H9 (cell line): ENCODE data around the gene RIC1. TPM values are rescaled to one million over a fixed set of nuclear protein-coding genes. Genes with fewer than 3 reads are reported as not detected.
A peak's percentile ranks its signal among the peaks of the same experiment; 100 is the strongest.

Source experiments
- DNase-seq: peaks from one replicate; pipeline ENCODE4 v3.0.0-alpha.2; 2017
- H2AFZ ChIP-seq: one replicate; pipeline ENCODE4 v1.6.1; 2013; ENCODE audit warnings: mild to moderate bottlenecking, low read length, control low read depth, moderate library complexity
- H2AK5ac ChIP-seq: 2 replicates; pipeline ENCODE4 v1.6.1; 2013; ENCODE audit warnings: low read length, control low read depth, mixed read lengths; ENCODE audit not compliant: insufficient read length
- H2BK120ac ChIP-seq: one replicate; pipeline ENCODE4 v1.6.1; 2013; ENCODE audit warnings: low read depth, mild to moderate bottlenecking, low read length, control low read depth, inconsistent platforms; ENCODE audit not compliant: poor library complexity, severe bottlenecking
- H2BK12ac ChIP-seq: 2 replicates; pipeline ENCODE4 v1.6.1; 2013; ENCODE audit warnings: low read length, control low read depth, mixed read lengths, low read depth; ENCODE audit not compliant: insufficient read length
- H2BK15ac ChIP-seq: 2 replicates; pipeline ENCODE4 v1.6.1; 2013; ENCODE audit warnings: low read depth, low read length, control low read depth
- H2BK20ac ChIP-seq: one replicate; pipeline ENCODE4 v1.6.1; 2013; ENCODE audit warnings: low read depth, mild to moderate bottlenecking, low read length, control low read depth, inconsistent platforms; ENCODE audit not compliant: poor library complexity, severe bottlenecking
- H2BK5ac ChIP-seq: 2 replicates; pipeline ENCODE4 v1.6.1; 2013; ENCODE audit warnings: low read length, control low read depth, mixed read lengths; ENCODE audit not compliant: insufficient read length
- H3K14ac ChIP-seq: 2 replicates; pipeline ENCODE4 v1.6.1; 2013; ENCODE audit warnings: low read length, control low read depth; ENCODE audit not compliant: insufficient read depth
- H3K18ac ChIP-seq: 2 replicates; pipeline ENCODE4 v1.6.1; 2013; ENCODE audit warnings: low read depth, mild to moderate bottlenecking, mixed read lengths, low read length, control low read depth; ENCODE audit not compliant: insufficient read length
- H3K23ac ChIP-seq: 2 replicates; pipeline ENCODE4 v1.6.1; 2013; ENCODE audit warnings: low read length, control low read depth, mixed read lengths, low read depth; ENCODE audit not compliant: insufficient read length
- H3K23me2 ChIP-seq: 2 replicates; pipeline ENCODE4 v1.6.1; 2013; ENCODE audit warnings: low read depth, mild to moderate bottlenecking, mixed read lengths, low read length, control low read depth; ENCODE audit not compliant: insufficient read length, poor library complexity, severe bottlenecking
- H3K27ac ChIP-seq: 2 replicates; pipeline ENCODE4 v1.5.1; 2013; ENCODE audit warnings: low read length, control low read depth, mixed read lengths, low read depth; ENCODE audit not compliant: insufficient read length
- H3K27me3 ChIP-seq: 2 replicates; pipeline ENCODE4 v1.6.1; 2013; ENCODE audit warnings: low read length, control low read depth, inconsistent platforms; ENCODE audit not compliant: insufficient read depth
- H3K4ac ChIP-seq: 2 replicates; pipeline ENCODE4 v1.6.1; 2013; ENCODE audit warnings: low read depth, mild to moderate bottlenecking, control low read depth, inconsistent platforms, low read length, moderate library complexity
- H3K4me1 ChIP-seq: 2 replicates; pipeline ENCODE4 v1.6.1; 2013; ENCODE audit warnings: low read length, control low read depth, inconsistent platforms; ENCODE audit not compliant: insufficient read depth
- H3K4me2 ChIP-seq: 2 replicates; pipeline ENCODE4 v1.6.1; 2013; ENCODE audit warnings: low read length, control low read depth, mixed read lengths; ENCODE audit not compliant: insufficient read length, insufficient read depth
- H3K56ac ChIP-seq: 2 replicates; pipeline ENCODE4 v1.6.1; 2013; ENCODE audit warnings: low read depth, mild to moderate bottlenecking, mixed read lengths, low read length, control low read depth; ENCODE audit not compliant: insufficient read length
- H3K79me1 ChIP-seq: 2 replicates; pipeline ENCODE4 v1.6.1; 2013; ENCODE audit warnings: low read depth, mild to moderate bottlenecking, moderate library complexity, low read length, control low read depth, inconsistent platforms; ENCODE audit not compliant: insufficient read depth, poor library complexity, severe bottlenecking
- H3K79me2 ChIP-seq: 2 replicates; pipeline ENCODE4 v1.6.1; 2013; ENCODE audit warnings: low read length, control low read depth, inconsistent platforms; ENCODE audit not compliant: insufficient read depth
- H3K9ac ChIP-seq: 2 replicates; pipeline ENCODE4 v1.6.1; 2013; ENCODE audit warnings: low read length, control low read depth, mixed read lengths; ENCODE audit not compliant: insufficient read length; ENCODE audit errors: extremely low read depth
- H3K9me3 ChIP-seq: one replicate; pipeline ENCODE4 v1.6.1; 2013; ENCODE audit warnings: low read depth, low read length, inconsistent platforms; ENCODE audit not compliant: control insufficient read depth
- H3T11ph ChIP-seq: one replicate; pipeline ENCODE4 v1.6.1; 2013; ENCODE audit warnings: mild to moderate bottlenecking, low read length, control low read depth, inconsistent platforms
- H4K20me1 ChIP-seq: one replicate; pipeline ENCODE4 v1.6.1; 2013; ENCODE audit not compliant: control insufficient read depth, insufficient read length, insufficient read depth
- H4K5ac ChIP-seq: 2 replicates; pipeline ENCODE4 v1.6.1; 2013; ENCODE audit warnings: low read depth, mild to moderate bottlenecking, mixed read lengths, low read length, control low read depth; ENCODE audit not compliant: insufficient read length
- H4K8ac ChIP-seq: replicated peaks from 2 replicates; pipeline ENCODE4 v1.6.1; 2013; ENCODE audit warnings: low read length, control low read depth, mixed read lengths, low read depth; ENCODE audit not compliant: insufficient read length
- H4K91ac ChIP-seq: 2 replicates; pipeline ENCODE4 v1.6.1; 2013; ENCODE audit warnings: low read depth, mild to moderate bottlenecking, moderate library complexity, mixed read lengths, low read length, control low read depth; ENCODE audit not compliant: insufficient read length
- H3K27ac Mint-ChIP-seq, 3 experiments: 2 replicates in 2 of 3; 3 replicates in 1 of 3; pipeline ENCODE4 v1.8.0; 2020 to 2021; ENCODE audit warnings: mixed read lengths in 3 of 3, mild to moderate bottlenecking in 1 of 3, moderate library complexity in 1 of 3
- H3K27me3 Mint-ChIP-seq: 2 replicates; pipeline ENCODE4 v1.8.0; 2021; ENCODE audit warnings: low read depth, mild to moderate bottlenecking, moderate library complexity, mixed read lengths
- H3K36me3 Mint-ChIP-seq, 3 experiments: 2 replicates in 2 of 3; 3 replicates in 1 of 3; pipeline ENCODE4 v1.8.0; 2020 to 2021; ENCODE audit warnings: low read depth in 3 of 3, mixed read lengths in 3 of 3; ENCODE audit not compliant: insufficient read depth in 1 of 3
- H3K4me1 Mint-ChIP-seq, 2 experiments: 2 replicates each; pipeline ENCODE4 v1.8.0; 2020; ENCODE audit warnings: mixed read lengths in 2 of 2
- H3K4me3 Mint-ChIP-seq, 2 experiments: 2 replicates in 1 of 2; 3 replicates in 1 of 2; pipeline ENCODE4 v1.8.0; 2020 to 2021; ENCODE audit warnings: mild to moderate bottlenecking in 2 of 2, mixed read lengths in 2 of 2, moderate library complexity in 1 of 2
- H3K9me3 Mint-ChIP-seq, 2 experiments: 2 replicates in 1 of 2; 3 replicates in 1 of 2; pipeline ENCODE4 v1.8.0; 2020; ENCODE audit warnings: mild to moderate bottlenecking in 2 of 2, mixed read lengths in 2 of 2, moderate library complexity in 1 of 2
- CTCF ChIP-seq: fragments of 200-600 bp; sonication (generic); conservative IDR thresholded peaks from 3 replicates; pipeline ENCODE4 v1.8.0; 2021; ENCODE audit warnings: antibody characterized with exemption, mild to moderate bottlenecking
- WGBS: extraction: QIAGEN DNeasy Blood & Tissue Kit; methylation state at CpG from one replicate; pipeline ENCODE4 v1.1.7; 2013; ENCODE audit warnings: missing lambda C conversion rate, low lambda C conversion rate, mixed read lengths; ENCODE audit not compliant: insufficient read length; ENCODE audit errors: extremely low coverage; 5-methylcytosine and 5-hydroxymethylcytosine counted together
- total RNA-seq: library from RNA; stranded (reverse); gene quantifications from 2 replicates; pipeline ENCODE4 v1.2.1, GENCODE V29; 2021

Gene RIC1
- total RNA-seq, 1 experiment from 2014 or later: 13.7 TPM

- WGBS: no CpG with 5 or more reads among the region's 7 CpGs
- no peak for DNase-seq
- no peak overlapping the region for H4K91ac ChIP-seq
- no peak overlapping the region for H3K23ac ChIP-seq
- H3K79me2 ChIP-seq: peaks cover 6% of the 10 kb centered on the region; the same call in 1 of the 2 replicates
- Mint-ChIP-seq H3K27me3 (no peaks in the 10 kb centered on the region), H3K4me1 (peaks cover 23 to 24% of the 10 kb centered on the region in 2 experiments), H3K36me3 (no peaks in the 10 kb centered on the region; a peak in 1 of 7 replicates), H3K4me3 (peak overlapping the region; percentile 80 to 89), H3K9me3 (no peaks in the 10 kb centered on the region), H3K27ac (peak overlapping the region; percentile 13 to 90 (median 89); a peak in 4 of 7 replicates)
- no peak overlapping the region for H3K14ac ChIP-seq
- H3K4me1 ChIP-seq: no peaks in the 10 kb centered on the region
- no peaks in the 10 kb centered on the region for H4K20me1 ChIP-seq
- H2BK120ac ChIP-seq: no peak overlapping the region
- peak overlapping the region; percentile 97 for H3K4me2 ChIP-seq
- H2BK15ac ChIP-seq: no peak overlapping the region
- no peak overlapping the region for H4K5ac ChIP-seq
- no peak overlapping the region for H3K56ac ChIP-seq
- no peak for TF ChIP-seq CTCF
- H3K23me2 ChIP-seq: peaks cover 11% of the 10 kb centered on the region
- H2AFZ ChIP-seq: peak overlapping the region; percentile 90
- H3K9ac ChIP-seq: peak overlapping the region; percentile 70
- H3K4ac ChIP-seq: no peak overlapping the region
- no peak overlapping the region for H3K18ac ChIP-seq
- H3T11ph ChIP-seq: no peak overlapping the region
- H2AK5ac ChIP-seq: no peak overlapping the region
- H2BK20ac ChIP-seq: no peak overlapping the region
- no peaks in the 10 kb centered on the region for H3K9me3 ChIP-seq
- H3K79me1 ChIP-seq: no peaks in the 10 kb centered on the region
- H3K27ac ChIP-seq: no peak overlapping the region
- H2BK5ac ChIP-seq: no peak overlapping the region
- no peak overlapping the region for H2BK12ac ChIP-seq
- no peaks in the 10 kb centered on the region for H3K27me3 ChIP-seq
- no peak overlapping the region for H4K8ac ChIP-seq
Measured at GRCh38 chr9:5628183-5628529, 751 bp upstream of the RIC1 start.
